ENCODE data around the gene PLCB3. TPM values are rescaled to one million over a fixed set of nuclear protein-coding genes. Genes with fewer than 3 reads are reported as not detected.

Gene PLCB3
- total and polyA plus RNA-seq, 2 of the 13 experiments (the other 11 are each of a cell fraction or from before 2014, with no cell fraction given): 7.5 to 13.8 TPM

DNA sequence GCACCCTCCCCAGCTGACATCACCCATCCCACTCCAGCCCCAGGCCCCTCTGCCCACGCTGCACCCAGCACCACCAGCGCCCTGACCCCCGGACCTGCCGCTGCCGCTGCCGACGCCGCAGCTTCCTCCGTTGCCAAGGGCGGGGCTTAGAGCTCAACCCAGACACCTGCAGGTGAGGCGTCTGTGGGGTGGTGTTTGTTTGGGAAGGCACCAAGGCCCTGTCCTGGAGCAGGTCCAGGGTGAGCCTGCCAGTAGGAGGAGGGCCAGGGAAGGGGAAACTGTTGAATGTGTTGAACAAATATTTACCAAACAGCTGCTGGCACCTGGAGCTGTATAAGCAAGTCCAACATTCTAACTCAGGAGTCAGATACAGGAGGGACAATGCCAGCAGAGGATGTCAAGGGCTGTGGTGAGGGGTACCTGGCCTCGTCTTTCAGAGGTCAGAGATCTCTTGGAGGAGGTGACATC, 13.8 kb upstream of the PLCB3 start:
- DNase-seq (ENCODE audit: low spot score): peak; percentile 87
- Histone ChIP-seq H4K20me1 (ENCODE audit: insufficient read depth, low read length) (no peaks in the 10 kb centered on the region), H3K4me3 (replicated peaks in 1 of 3; ENCODE audit: insufficient read depth in 1 of 3, low read depth in 2 of 3, low read length in 3 of 3) (peak overlapping the region in 2 of 3 experiments; percentile 18 to 54; a peak in 2 of 6 replicates), H3K79me2 (ENCODE audit: insufficient read depth, low read length) (peaks cover 8% of the 10 kb centered on the region), H2AFZ (ENCODE audit: low read length) (no peak overlapping the region), H3K36me3 (replicated peaks in 1 of 2; ENCODE audit: control insufficient read depth in 1 of 2, insufficient read depth in 2 of 2, low read length in 2 of 2) (no peaks in the 10 kb centered on the region; a peak in 1 of 5 replicates), H3K27me3 (ENCODE audit: control insufficient read depth in 1 of 2, insufficient read depth in 2 of 2, low read length in 2 of 2) (no peaks in the 10 kb centered on the region; a peak in 1 of 5 replicates), H3K27ac (ENCODE audit: extremely low read length, insufficient read depth, low read length) (peak overlapping the region; percentile 60), H3K9ac (ENCODE audit: insufficient read depth, low read depth, low read length) (peak overlapping the region; percentile 36), H3K4me1 (ENCODE audit: insufficient read depth, low read length) (peaks cover 62% of the 10 kb centered on the region), H3K9me3 (ENCODE audit: low read length) (no peaks in the 10 kb centered on the region), H3K4me2 (ENCODE audit: low read depth, low read length) (peak overlapping the region; percentile 61)
- POLR2A ChIA-PET: interaction anchor here (0.8 to 2.3 kb wide), 13 partner anchors 9 to 1381 kb away, joined by 3 to 31 read pairs (median 5); partner anchors contain the start of genes MACROD1, NUDT22, PLCB3 and PPP1R14B
- CTCF ChIA-PET (ENCODE audit: low intra/inter-chr PET ratio, low total read pairs): no interaction called here
- BruUV-seq (replicated peaks): no TSS peak
- intact Hi-C loops (cut with micrococcal nuclease; ENCODE audit: unreplicated experiment): no loop called here
- in situ Hi-C loops (cut with HindIII; ENCODE audit: extremely low pct_ligation_motif_present, low pct_unique_long_range_greater_than_20kb): no loop called here
- peak; percentile 91 for FAIRE-seq
- ATAC-seq: peak; percentile 24
- WGBS (ENCODE audit: low lambda C conversion rate): 4% methylated on average over 11 of the region's 12 CpGs
- TF ChIP-seq RXRA (CRISPR knock-in tag; IDR thresholded peaks at IDR 0.05) (peak; percentile 56; the same call in 1 of the 2 replicates), ZNF616 (CRISPR knock-in tag; IDR thresholded peaks at IDR 0.05; ENCODE audit: low read depth) (no peak), ZNF775 (CRISPR knock-in tag; IDR thresholded peaks at IDR 0.05; ENCODE audit: borderline replicate concordance) (no peak), PRMT3 (CRISPR knock-in tag; IDR thresholded peaks at IDR 0.05; ENCODE audit: borderline replicate concordance, low read depth) (no peak), ZNF761 (CRISPR knock-in tag; conservative IDR thresholded peaks at IDR 0.05) (no peak), KLF12 (CRISPR knock-in tag; IDR thresholded peaks at IDR 0.05; ENCODE audit: borderline replicate concordance) (no peak), SP5 (CRISPR knock-in tag; IDR thresholded peaks at IDR 0.05; ENCODE audit: borderline replicate concordance, low read depth) (peak; percentile 95), ASH2L (IDR thresholded peaks at IDR 0.05; ENCODE audit: insufficient read length, low read depth, low read length) (peak; percentile 39), KDM5A (IDR thresholded peaks at IDR 0.05; ENCODE audit: borderline replicate concordance, low read length) (peak; percentile 30; the same call in 1 of the 2 replicates), ZNF335 (CRISPR knock-in tag; IDR thresholded peaks at IDR 0.05) (no peak), GZF1 (CRISPR knock-in tag; IDR thresholded peaks at IDR 0.05) (no peak), ZNF777 (CRISPR knock-in tag; IDR thresholded peaks at IDR 0.05) (no peak), KDM2A (CRISPR knock-in tag; IDR thresholded peaks at IDR 0.05; ENCODE audit: borderline replicate concordance, low read depth) (peak; percentile 46; the same call in 1 of the 2 replicates), ZNF570 (CRISPR knock-in tag; IDR thresholded peaks at IDR 0.05; ENCODE audit: borderline replicate concordance) (no peak), STAG1 (CRISPR knock-in tag; IDR thresholded peaks at IDR 0.05) (no peak), AHR (CRISPR knock-in tag; IDR thresholded peaks at IDR 0.05) (no peak), SRSF1 (optimal IDR thresholded peaks at IDR 0.05; ENCODE audit: low read depth, low read length) (no peak)
- TF ChIP-seq, protein P1, sequence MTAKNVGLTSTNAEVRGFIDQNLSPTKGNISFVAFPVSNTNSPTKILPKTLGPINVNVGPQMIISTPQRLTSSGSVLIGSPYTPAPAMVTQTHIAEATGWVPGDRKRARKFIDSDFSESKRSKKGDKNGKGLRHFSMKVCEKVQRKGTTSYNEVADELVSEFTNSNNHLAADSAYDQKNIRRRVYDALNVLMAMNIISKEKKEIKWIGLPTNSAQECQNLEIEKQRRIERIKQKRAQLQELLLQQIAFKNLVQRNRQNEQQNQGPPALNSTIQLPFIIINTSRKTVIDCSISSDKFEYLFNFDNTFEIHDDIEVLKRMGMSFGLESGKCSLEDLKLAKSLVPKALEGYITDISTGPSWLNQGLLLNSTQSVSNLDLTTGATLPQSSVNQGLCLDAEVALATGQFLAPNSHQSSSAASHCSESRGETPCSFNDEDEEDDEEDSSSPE (CRISPR knock-in tag; IDR thresholded peaks at IDR 0.05): 0 out of 2 replicates have a peak, but pooled peaks have one; percentile 26
- TF ChIP-seq, protein P2, sequence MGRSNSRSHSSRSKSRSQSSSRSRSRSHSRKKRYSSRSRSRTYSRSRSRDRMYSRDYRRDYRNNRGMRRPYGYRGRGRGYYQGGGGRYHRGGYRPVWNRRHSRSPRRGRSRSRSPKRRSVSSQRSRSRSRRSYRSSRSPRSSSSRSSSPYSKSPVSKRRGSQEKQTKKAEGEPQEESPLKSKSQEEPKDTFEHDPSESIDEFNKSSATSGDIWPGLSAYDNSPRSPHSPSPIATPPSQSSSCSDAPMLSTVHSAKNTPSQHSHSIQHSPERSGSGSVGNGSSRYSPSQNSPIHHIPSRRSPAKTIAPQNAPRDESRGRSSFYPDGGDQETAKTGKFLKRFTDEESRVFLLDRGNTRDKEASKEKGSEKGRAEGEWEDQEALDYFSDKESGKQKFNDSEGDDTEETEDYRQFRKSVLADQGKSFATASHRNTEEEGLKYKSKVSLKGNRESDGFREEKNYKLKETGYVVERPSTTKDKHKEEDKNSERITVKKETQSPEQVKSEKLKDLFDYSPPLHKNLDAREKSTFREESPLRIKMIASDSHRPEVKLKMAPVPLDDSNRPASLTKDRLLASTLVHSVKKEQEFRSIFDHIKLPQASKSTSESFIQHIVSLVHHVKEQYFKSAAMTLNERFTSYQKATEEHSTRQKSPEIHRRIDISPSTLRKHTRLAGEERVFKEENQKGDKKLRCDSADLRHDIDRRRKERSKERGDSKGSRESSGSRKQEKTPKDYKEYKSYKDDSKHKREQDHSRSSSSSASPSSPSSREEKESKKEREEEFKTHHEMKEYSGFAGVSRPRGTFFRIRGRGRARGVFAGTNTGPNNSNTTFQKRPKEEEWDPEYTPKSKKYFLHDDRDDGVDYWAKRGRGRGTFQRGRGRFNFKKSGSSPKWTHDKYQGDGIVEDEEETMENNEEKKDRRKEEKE (IDR thresholded peaks at IDR 0.05): no peak
- TF ChIP-seq, protein P3, sequence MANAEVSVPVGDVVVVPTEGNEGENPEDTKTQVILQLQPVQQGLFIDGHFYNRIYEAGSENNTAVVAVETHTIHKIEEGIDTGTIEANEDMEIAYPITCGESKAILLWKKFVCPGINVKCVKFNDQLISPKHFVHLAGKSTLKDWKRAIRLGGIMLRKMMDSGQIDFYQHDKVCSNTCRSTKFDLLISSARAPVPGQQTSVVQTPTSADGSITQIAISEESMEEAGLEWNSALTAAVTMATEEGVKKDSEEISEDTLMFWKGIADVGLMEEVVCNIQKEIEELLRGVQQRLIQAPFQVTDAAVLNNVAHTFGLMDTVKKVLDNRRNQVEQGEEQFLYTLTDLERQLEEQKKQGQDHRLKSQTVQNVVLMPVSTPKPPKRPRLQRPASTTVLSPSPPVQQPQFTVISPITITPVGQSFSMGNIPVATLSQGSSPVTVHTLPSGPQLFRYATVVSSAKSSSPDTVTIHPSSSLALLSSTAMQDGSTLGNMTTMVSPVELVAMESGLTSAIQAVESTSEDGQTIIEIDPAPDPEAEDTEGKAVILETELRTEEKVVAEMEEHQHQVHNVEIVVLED (CRISPR knock-in tag; IDR thresholded peaks at IDR 0.05; ENCODE audit: borderline replicate concordance): peak; percentile 51; the same call in 1 of the 2 replicates
